HG03521 (cell line): ENCODE results near the gene CDH26.

Source experiments
- ATAC-seq: cut with Tn5 transposase; IDR thresholded peaks from one replicate; pipeline ENCODE4 v1.9.1; 2021; ENCODE audit warnings: mild to moderate bottlenecking, moderate library complexity; ENCODE audit not compliant: unreplicated experiment

CDH26 gene

GRCh38 chr20:60057866-60058807 is 99.9 kb downstream of the CDH26 start:
- no peak for ATAC-seq

- no peak for ATAC-seq
Observed at GRCh38 chr20:60058879-60059278, 100.7 kb downstream of the CDH26 start.

- ATAC-seq, result no peak
Observed at GRCh38 chr20:60060006-60060557, 101.9 kb downstream of the CDH26 start.

- ATAC-seq, result no peak
Observed at GRCh38 chr20:60060593-60060992, 102.4 kb downstream of the CDH26 start.

- no peak for ATAC-seq
Observed at GRCh38 chr20:60062431-60063047, 104.3 kb downstream of the CDH26 start.

- no peak for ATAC-seq
Observed at GRCh38 chr20:60063048-60063451, 104.8 kb downstream of the CDH26 start.

- no peak for ATAC-seq
Observed at GRCh38 chr20:60063739-60064380, 105.6 kb downstream of the CDH26 start.
